H9 (cell line): ENCODE results near the gene TRPC6. TPM values are rescaled to one million over a fixed set of nuclear protein-coding genes. Genes with fewer than 3 reads are reported as not detected.

Experiments used
- DNase-seq: peaks from one replicate; pipeline ENCODE4 v3.0.0-alpha.2; 2017
- H2AFZ ChIP-seq: one replicate; pipeline ENCODE4 v1.6.1; 2013; ENCODE audit warnings: mild to moderate bottlenecking, low read length, control low read depth, moderate library complexity
- H2AK5ac ChIP-seq: 2 replicates; pipeline ENCODE4 v1.6.1; 2013; ENCODE audit warnings: low read length, control low read depth, mixed read lengths; ENCODE audit not compliant: insufficient read length
- H2BK120ac ChIP-seq: one replicate; pipeline ENCODE4 v1.6.1; 2013; ENCODE audit warnings: low read depth, mild to moderate bottlenecking, low read length, control low read depth, inconsistent platforms; ENCODE audit not compliant: poor library complexity, severe bottlenecking
- H2BK12ac ChIP-seq: 2 replicates; pipeline ENCODE4 v1.6.1; 2013; ENCODE audit warnings: low read length, control low read depth, mixed read lengths, low read depth; ENCODE audit not compliant: insufficient read length
- H2BK15ac ChIP-seq: 2 replicates; pipeline ENCODE4 v1.6.1; 2013; ENCODE audit warnings: low read depth, low read length, control low read depth
- H2BK20ac ChIP-seq: one replicate; pipeline ENCODE4 v1.6.1; 2013; ENCODE audit warnings: low read depth, mild to moderate bottlenecking, low read length, control low read depth, inconsistent platforms; ENCODE audit not compliant: poor library complexity, severe bottlenecking
- H2BK5ac ChIP-seq: 2 replicates; pipeline ENCODE4 v1.6.1; 2013; ENCODE audit warnings: low read length, control low read depth, mixed read lengths; ENCODE audit not compliant: insufficient read length
- H3K14ac ChIP-seq: 2 replicates; pipeline ENCODE4 v1.6.1; 2013; ENCODE audit warnings: low read length, control low read depth; ENCODE audit not compliant: insufficient read depth
- H3K18ac ChIP-seq: 2 replicates; pipeline ENCODE4 v1.6.1; 2013; ENCODE audit warnings: low read depth, mild to moderate bottlenecking, mixed read lengths, low read length, control low read depth; ENCODE audit not compliant: insufficient read length
- H3K23ac ChIP-seq: 2 replicates; pipeline ENCODE4 v1.6.1; 2013; ENCODE audit warnings: low read length, control low read depth, mixed read lengths, low read depth; ENCODE audit not compliant: insufficient read length
- H3K23me2 ChIP-seq: 2 replicates; pipeline ENCODE4 v1.6.1; 2013; ENCODE audit warnings: low read depth, mild to moderate bottlenecking, mixed read lengths, low read length, control low read depth; ENCODE audit not compliant: insufficient read length, poor library complexity, severe bottlenecking
- H3K27ac ChIP-seq: 2 replicates; pipeline ENCODE4 v1.5.1; 2013; ENCODE audit warnings: low read length, control low read depth, mixed read lengths, low read depth; ENCODE audit not compliant: insufficient read length
- H3K27me3 ChIP-seq: 2 replicates; pipeline ENCODE4 v1.6.1; 2013; ENCODE audit warnings: low read length, control low read depth, inconsistent platforms; ENCODE audit not compliant: insufficient read depth
- H3K4ac ChIP-seq: 2 replicates; pipeline ENCODE4 v1.6.1; 2013; ENCODE audit warnings: low read depth, mild to moderate bottlenecking, control low read depth, inconsistent platforms, low read length, moderate library complexity
- H3K4me1 ChIP-seq: 2 replicates; pipeline ENCODE4 v1.6.1; 2013; ENCODE audit warnings: low read length, control low read depth, inconsistent platforms; ENCODE audit not compliant: insufficient read depth
- H3K4me2 ChIP-seq: 2 replicates; pipeline ENCODE4 v1.6.1; 2013; ENCODE audit warnings: low read length, control low read depth, mixed read lengths; ENCODE audit not compliant: insufficient read length, insufficient read depth
- H3K56ac ChIP-seq: 2 replicates; pipeline ENCODE4 v1.6.1; 2013; ENCODE audit warnings: low read depth, mild to moderate bottlenecking, mixed read lengths, low read length, control low read depth; ENCODE audit not compliant: insufficient read length
- H3K79me1 ChIP-seq: 2 replicates; pipeline ENCODE4 v1.6.1; 2013; ENCODE audit warnings: low read depth, mild to moderate bottlenecking, moderate library complexity, low read length, control low read depth, inconsistent platforms; ENCODE audit not compliant: insufficient read depth, poor library complexity, severe bottlenecking
- H3K79me2 ChIP-seq: 2 replicates; pipeline ENCODE4 v1.6.1; 2013; ENCODE audit warnings: low read length, control low read depth, inconsistent platforms; ENCODE audit not compliant: insufficient read depth
- H3K9ac ChIP-seq: 2 replicates; pipeline ENCODE4 v1.6.1; 2013; ENCODE audit warnings: low read length, control low read depth, mixed read lengths; ENCODE audit not compliant: insufficient read length; ENCODE audit errors: extremely low read depth
- H3K9me3 ChIP-seq: one replicate; pipeline ENCODE4 v1.6.1; 2013; ENCODE audit warnings: low read depth, low read length, inconsistent platforms; ENCODE audit not compliant: control insufficient read depth
- H3T11ph ChIP-seq: one replicate; pipeline ENCODE4 v1.6.1; 2013; ENCODE audit warnings: mild to moderate bottlenecking, low read length, control low read depth, inconsistent platforms
- H4K20me1 ChIP-seq: one replicate; pipeline ENCODE4 v1.6.1; 2013; ENCODE audit not compliant: control insufficient read depth, insufficient read length, insufficient read depth
- H4K5ac ChIP-seq: 2 replicates; pipeline ENCODE4 v1.6.1; 2013; ENCODE audit warnings: low read depth, mild to moderate bottlenecking, mixed read lengths, low read length, control low read depth; ENCODE audit not compliant: insufficient read length
- H4K8ac ChIP-seq: replicated peaks from 2 replicates; pipeline ENCODE4 v1.6.1; 2013; ENCODE audit warnings: low read length, control low read depth, mixed read lengths, low read depth; ENCODE audit not compliant: insufficient read length
- H4K91ac ChIP-seq: 2 replicates; pipeline ENCODE4 v1.6.1; 2013; ENCODE audit warnings: low read depth, mild to moderate bottlenecking, moderate library complexity, mixed read lengths, low read length, control low read depth; ENCODE audit not compliant: insufficient read length
- H3K27ac Mint-ChIP-seq, 3 experiments: 2 replicates in 2 of 3; 3 replicates in 1 of 3; pipeline ENCODE4 v1.8.0; 2020 to 2021; ENCODE audit warnings: mixed read lengths in 3 of 3, mild to moderate bottlenecking in 1 of 3, moderate library complexity in 1 of 3
- H3K27me3 Mint-ChIP-seq: 2 replicates; pipeline ENCODE4 v1.8.0; 2021; ENCODE audit warnings: low read depth, mild to moderate bottlenecking, moderate library complexity, mixed read lengths
- H3K36me3 Mint-ChIP-seq, 3 experiments: 2 replicates in 2 of 3; 3 replicates in 1 of 3; pipeline ENCODE4 v1.8.0; 2020 to 2021; ENCODE audit warnings: low read depth in 3 of 3, mixed read lengths in 3 of 3; ENCODE audit not compliant: insufficient read depth in 1 of 3
- H3K4me1 Mint-ChIP-seq, 2 experiments: 2 replicates each; pipeline ENCODE4 v1.8.0; 2020; ENCODE audit warnings: mixed read lengths in 2 of 2
- H3K4me3 Mint-ChIP-seq, 2 experiments: 2 replicates in 1 of 2; 3 replicates in 1 of 2; pipeline ENCODE4 v1.8.0; 2020 to 2021; ENCODE audit warnings: mild to moderate bottlenecking in 2 of 2, mixed read lengths in 2 of 2, moderate library complexity in 1 of 2
- H3K9me3 Mint-ChIP-seq, 2 experiments: 2 replicates in 1 of 2; 3 replicates in 1 of 2; pipeline ENCODE4 v1.8.0; 2020; ENCODE audit warnings: mild to moderate bottlenecking in 2 of 2, mixed read lengths in 2 of 2, moderate library complexity in 1 of 2
- CTCF ChIP-seq: fragments of 200-600 bp; sonication (generic); conservative IDR thresholded peaks from 3 replicates; pipeline ENCODE4 v1.8.0; 2021; ENCODE audit warnings: antibody characterized with exemption, mild to moderate bottlenecking
- WGBS: extraction: QIAGEN DNeasy Blood & Tissue Kit; methylation state at CpG from one replicate; pipeline ENCODE4 v1.1.7; 2013; ENCODE audit warnings: missing lambda C conversion rate, low lambda C conversion rate, mixed read lengths; ENCODE audit not compliant: insufficient read length; ENCODE audit errors: extremely low coverage; 5-methylcytosine and 5-hydroxymethylcytosine counted together
- total RNA-seq: library from RNA; stranded (reverse); gene quantifications from 2 replicates; pipeline ENCODE4 v1.2.1, GENCODE V29; 2021

Gene TRPC6
- total RNA-seq, 1 experiment from 2014 or later, result 14.4 TPM

- Histone ChIP-seq H3K9me3 (no peaks in the 10 kb centered on the region), H3K4ac (no peak overlapping the region), H3K18ac (no peak overlapping the region), H2BK20ac (no peak overlapping the region), H4K91ac (no peak overlapping the region), H4K20me1 (no peaks in the 10 kb centered on the region), H3K79me2 (no peaks in the 10 kb centered on the region), H4K5ac (no peak overlapping the region), H3K79me1 (no peaks in the 10 kb centered on the region), H2BK12ac (no peak overlapping the region), H3K4me1 (no peaks in the 10 kb centered on the region), H2AK5ac (no peak overlapping the region), H3K27ac (no peak overlapping the region), H3K27me3 (no peaks in the 10 kb centered on the region), H3K23ac (no peak overlapping the region), H3T11ph (no peak overlapping the region), H3K56ac (no peak overlapping the region), H3K23me2 (no peaks in the 10 kb centered on the region), H3K14ac (no peak overlapping the region), H2BK5ac (no peak overlapping the region), H3K9ac (no peak overlapping the region), H2BK120ac (no peak overlapping the region), H2BK15ac (no peak overlapping the region), H2AFZ (no peak overlapping the region), H3K4me2 (no peak overlapping the region), H4K8ac (no peak overlapping the region)
- no peaks in the 10 kb centered on the region for H3K9me3 Mint-ChIP-seq
- no peak overlapping the region for H3K4me3 Mint-ChIP-seq
- no CpG with 5 or more reads among the region's 4 CpGs for WGBS
- peaks cover 0 to 2% (median 0%) of the 10 kb centered on the region in 3 experiments; a peak in 1 of 7 replicates for H3K36me3 Mint-ChIP-seq
- peaks cover 32 to 36% of the 10 kb centered on the region in 2 experiments for H3K4me1 Mint-ChIP-seq
- TF ChIP-seq CTCF, result no peak
- no peaks in the 10 kb centered on the region for H3K27me3 Mint-ChIP-seq
- H3K27ac Mint-ChIP-seq, result no peak overlapping the region
- no peak for DNase-seq
Observed at GRCh38 chr11:101482556-101483124, 101.2 kb downstream of the TRPC6 start.
